Activated CD4-positive, CD25-positive, alpha-beta regulatory T cell treated with anti-CD3 and anti-CD28 coated beads, Interleukin-2, amount 50 U/mL, for 24 hours (primary cell): ENCODE measurements around the gene FOSL1.
"Not testable (repeated sequence)": the region's sequence is repeated elsewhere in the genome, so short reads cannot be mapped to it uniquely, and the experiment has no call there.

Experiments used
- ATAC-seq, 2 donors: fragments of 150-1000 bp; cut with Tn5 transposase; one replicate each; pipeline ENCODE4 v1.10.0; 2021; ENCODE audit warnings: mild to moderate bottlenecking in 1 of 2, moderate library complexity in 1 of 2

Gene FOSL1

GRCh38 chr11:65852508-65853245, 47.5 kb downstream of the FOSL1 start:
- no peak for ATAC-seq

GRCh38 chr11:65851811-65852507, 48.2 kb downstream of the FOSL1 start:
- no peak for ATAC-seq

DNA sequence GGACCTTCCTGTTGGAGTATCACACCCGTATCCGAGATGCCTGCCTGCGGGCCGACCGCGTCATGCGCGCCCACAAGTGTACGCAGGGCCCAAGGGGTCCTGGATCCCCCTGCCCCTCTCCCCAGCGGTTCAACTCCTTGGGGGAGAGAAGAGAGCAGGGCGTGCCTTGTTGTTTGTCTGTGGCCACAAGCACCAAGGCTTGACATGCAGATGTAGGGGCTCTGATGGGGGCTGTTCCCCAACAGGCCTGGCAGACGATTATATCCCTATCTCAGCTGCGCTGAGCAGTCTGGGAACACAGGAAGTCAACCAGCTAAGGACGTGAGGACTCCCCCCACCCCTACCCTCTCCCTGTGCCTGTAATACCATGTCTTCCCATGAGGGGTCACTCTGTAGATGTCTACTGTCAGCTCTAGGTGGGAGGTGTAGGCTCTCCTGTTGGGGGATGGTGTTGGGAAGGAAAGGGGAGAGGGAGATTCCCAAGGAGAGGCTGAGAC, 49.1 kb downstream of the FOSL1 start:
- peak in 1 of 2 donors; percentile 25 for ATAC-seq

GRCh38 chr11:65850217-65851082, 49.7 kb downstream of the FOSL1 start:
- ATAC-seq = no peak

DNA sequence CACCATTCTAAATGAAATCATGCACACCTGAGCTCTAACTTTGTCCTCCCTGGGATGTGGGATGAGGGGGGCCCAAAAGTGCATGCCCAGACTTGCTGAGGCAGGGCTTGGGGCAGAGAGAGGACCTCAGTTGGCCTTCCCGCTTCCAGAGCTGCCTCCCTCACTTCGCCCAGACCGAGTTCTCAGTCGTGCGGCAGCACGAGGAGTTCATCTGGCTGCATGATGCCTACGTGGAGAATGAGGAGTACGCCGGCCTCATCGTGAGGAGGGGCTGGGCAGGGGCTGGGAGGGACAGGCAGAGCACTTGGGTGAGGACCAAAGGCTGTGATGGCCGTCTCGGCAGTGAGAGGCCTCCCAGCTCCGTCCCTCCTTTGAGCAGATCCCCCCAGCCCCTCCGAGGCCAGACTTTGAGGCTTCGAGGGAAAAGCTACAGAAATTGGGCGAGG, 50.4 kb downstream of the FOSL1 start:
- no peak for ATAC-seq

GRCh38 chr11:65849366-65849765, 50.8 kb downstream of the FOSL1 start:
- ATAC-seq = no peak

GRCh38 chr11:65848693-65849092, 51.5 kb downstream of the FOSL1 start:
- ATAC-seq = not testable (repeated sequence)

GRCh38 chr11:65847746-65848145, 52.4 kb downstream of the FOSL1 start:
- no peak for ATAC-seq

GRCh38 chr11:65844231-65844872, 55.8 kb downstream of the FOSL1 start:
- no peak for ATAC-seq

DNA sequence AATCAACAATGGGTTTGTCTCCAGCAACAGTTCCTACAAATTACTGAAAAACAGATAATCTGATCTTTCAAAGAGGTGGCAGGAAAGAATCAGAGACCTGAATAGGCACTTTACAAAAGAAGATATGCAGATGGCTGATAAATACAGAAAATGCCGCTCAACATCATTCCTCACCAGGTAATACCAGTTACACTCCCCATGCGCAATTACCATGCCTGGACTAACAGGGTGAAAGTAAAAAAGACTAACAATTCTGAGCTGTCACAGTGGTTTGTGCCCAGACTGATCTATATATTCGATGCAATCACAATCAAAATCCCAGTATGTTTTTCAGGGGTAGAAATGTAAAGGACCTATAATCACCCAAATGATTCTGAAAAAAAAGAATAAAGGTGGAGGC, 56.4 kb downstream of the FOSL1 start:
- ATAC-seq = no peak

GRCh38 chr11:65842144-65842543, 58.0 kb downstream of the FOSL1 start:
- no peak for ATAC-seq
